ENCODE results near the gene EXOC2.

- TF ChIP-seq, protein P1, sequence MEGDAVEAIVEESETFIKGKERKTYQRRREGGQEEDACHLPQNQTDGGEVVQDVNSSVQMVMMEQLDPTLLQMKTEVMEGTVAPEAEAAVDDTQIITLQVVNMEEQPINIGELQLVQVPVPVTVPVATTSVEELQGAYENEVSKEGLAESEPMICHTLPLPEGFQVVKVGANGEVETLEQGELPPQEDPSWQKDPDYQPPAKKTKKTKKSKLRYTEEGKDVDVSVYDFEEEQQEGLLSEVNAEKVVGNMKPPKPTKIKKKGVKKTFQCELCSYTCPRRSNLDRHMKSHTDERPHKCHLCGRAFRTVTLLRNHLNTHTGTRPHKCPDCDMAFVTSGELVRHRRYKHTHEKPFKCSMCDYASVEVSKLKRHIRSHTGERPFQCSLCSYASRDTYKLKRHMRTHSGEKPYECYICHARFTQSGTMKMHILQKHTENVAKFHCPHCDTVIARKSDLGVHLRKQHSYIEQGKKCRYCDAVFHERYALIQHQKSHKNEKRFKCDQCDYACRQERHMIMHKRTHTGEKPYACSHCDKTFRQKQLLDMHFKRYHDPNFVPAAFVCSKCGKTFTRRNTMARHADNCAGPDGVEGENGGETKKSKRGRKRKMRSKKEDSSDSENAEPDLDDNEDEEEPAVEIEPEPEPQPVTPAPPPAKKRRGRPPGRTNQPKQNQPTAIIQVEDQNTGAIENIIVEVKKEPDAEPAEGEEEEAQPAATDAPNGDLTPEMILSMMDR (IDR thresholded peaks at IDR 0.05; ENCODE audit: low read depth, low read length) = no peak
- no peak for TF ChIP-seq EZH2phosphoT487 (IDR thresholded peaks at IDR 0.05; ENCODE audit: low read depth)
Observed at GRCh38 chr6:667253-667927, 25.5 kb downstream of the EXOC2 start.
